PC-9 (cell line): ENCODE data around the gene KCNQ5. TPM values are rescaled to one million over a fixed set of nuclear protein-coding genes. Genes with fewer than 3 reads are reported as not detected.

Experiments used
- BruUV-seq: library from RNA; stranded (reverse); fragments of 400-500 nt; replicated peaks from 2 replicates; lab custom pipeline; 2021; lab: Mats Ljungman, UMichigan
- CTCF ChIA-PET: fragments of 300-600 bp; sonication (Branson Sonifier 250); formaldehyde crosslinking; loops from one replicate; lab custom pipeline; 2022; ENCODE audit warnings: antibody characterized with exemption; lab: Charles Lee
- POLR2A ChIA-PET: fragments of 300-600 bp; sonication (Branson Sonifier 250); formaldehyde crosslinking; loops from one replicate; lab custom pipeline; 2022; ENCODE audit warnings: antibody characterized with exemption; ENCODE audit not compliant: unreplicated experiment; lab: Charles Lee
- DNase-seq, 2 experiments: peaks; one replicate each; pipeline versions ENCODE4 v3.0.0 to v3.0.0-alpha.2; 2015 to 2022; ENCODE audit warnings: mixed read lengths in 1 of 2
- H2AFZ ChIP-seq: fragments of 200-600 bp; sonication (generic); 2 replicates; pipeline ENCODE4 v1.8.1; 2017; ENCODE audit warnings: antibody characterized with exemption
- H3F3A ChIP-seq: fragments of 200-600 bp; sonication (generic); 2 replicates; pipeline ENCODE4 v1.8.1; 2017; ENCODE audit warnings: antibody characterized with exemption, mild to moderate bottlenecking, low read depth; ENCODE audit not compliant: insufficient read depth
- H3K27ac ChIP-seq: fragments of 200-600 bp; sonication (generic); 2 replicates; pipeline ENCODE4 v1.6.1; 2016; ENCODE audit warnings: mixed run types
- H3K27me3 ChIP-seq: fragments of 200-600 bp; sonication (generic); 2 replicates; pipeline ENCODE4 v1.6.1; 2016; ENCODE audit warnings: low read depth, mixed run types; ENCODE audit not compliant: insufficient read depth
- H3K36me3 ChIP-seq: fragments of 200-600 bp; sonication (generic); 2 replicates; pipeline ENCODE4 v1.6.1; 2016; ENCODE audit warnings: low read depth, mixed run types
- H3K4me1 ChIP-seq: fragments of 200-600 bp; sonication (generic); replicated peaks from 2 replicates; pipeline ENCODE4 v1.6.1; 2016; ENCODE audit warnings: mixed run types; ENCODE audit not compliant: insufficient read depth
- H3K4me2 ChIP-seq: fragments of 200-600 bp; sonication (generic); 2 replicates; pipeline ENCODE4 v1.6.1; 2017; ENCODE audit warnings: mixed run types
- H3K4me3 ChIP-seq: fragments of 200-600 bp; sonication (generic); 2 replicates; pipeline ENCODE4 v1.6.1; 2016; ENCODE audit warnings: mixed run types
- H3K79me2 ChIP-seq: fragments of 200-600 bp; sonication (generic); 2 replicates; pipeline ENCODE4 v1.6.1; 2017; ENCODE audit warnings: low read depth, mixed run types
- H3K9me2 ChIP-seq: fragments of 200-600 bp; sonication (generic); 2 replicates; pipeline ENCODE4 v1.8.1; 2017; ENCODE audit warnings: mild to moderate bottlenecking; ENCODE audit not compliant: insufficient read depth
- H3K9me3 ChIP-seq: fragments of 200-600 bp; sonication (generic); 2 replicates; pipeline ENCODE4 v1.8.1; 2016; ENCODE audit warnings: low read depth; ENCODE audit not compliant: insufficient read depth
- H4K20me1 ChIP-seq: fragments of 200-600 bp; sonication (generic); 2 replicates; pipeline ENCODE4 v1.8.1; 2017; ENCODE audit not compliant: insufficient read depth
- EZH2 ChIP-seq: fragments of 200-600 bp; sonication (generic); IDR thresholded peaks from 2 replicates; pipeline ENCODE4 v1.8.0; 2017; ENCODE audit warnings: antibody characterized with exemption, low read depth
- intact Hi-C: fragments of 100-400 bp; cut with micrococcal nuclease; formaldehyde crosslinking; loops from one replicate; pipeline ENCODE4 v1.10.0; 2022; ENCODE audit not compliant: unreplicated experiment
- total RNA-seq: library from RNA; stranded (reverse); gene quantifications from 2 replicates; pipeline ENCODE4 v1.2.3, GENCODE V29; 2021
- TF ChIP-seq, protein P1 (sequence below): fragments of 200-600 bp; sonication (generic); conservative IDR thresholded peaks from 2 replicates; pipeline ENCODE4 v1.6.1; 2017; ENCODE audit warnings: mixed run types, antibody characterized with exemption, mild to moderate bottlenecking, moderate library complexity

Gene KCNQ5
- total RNA-seq, 1 experiment from 2014 or later: 0.20 TPM

DNA sequence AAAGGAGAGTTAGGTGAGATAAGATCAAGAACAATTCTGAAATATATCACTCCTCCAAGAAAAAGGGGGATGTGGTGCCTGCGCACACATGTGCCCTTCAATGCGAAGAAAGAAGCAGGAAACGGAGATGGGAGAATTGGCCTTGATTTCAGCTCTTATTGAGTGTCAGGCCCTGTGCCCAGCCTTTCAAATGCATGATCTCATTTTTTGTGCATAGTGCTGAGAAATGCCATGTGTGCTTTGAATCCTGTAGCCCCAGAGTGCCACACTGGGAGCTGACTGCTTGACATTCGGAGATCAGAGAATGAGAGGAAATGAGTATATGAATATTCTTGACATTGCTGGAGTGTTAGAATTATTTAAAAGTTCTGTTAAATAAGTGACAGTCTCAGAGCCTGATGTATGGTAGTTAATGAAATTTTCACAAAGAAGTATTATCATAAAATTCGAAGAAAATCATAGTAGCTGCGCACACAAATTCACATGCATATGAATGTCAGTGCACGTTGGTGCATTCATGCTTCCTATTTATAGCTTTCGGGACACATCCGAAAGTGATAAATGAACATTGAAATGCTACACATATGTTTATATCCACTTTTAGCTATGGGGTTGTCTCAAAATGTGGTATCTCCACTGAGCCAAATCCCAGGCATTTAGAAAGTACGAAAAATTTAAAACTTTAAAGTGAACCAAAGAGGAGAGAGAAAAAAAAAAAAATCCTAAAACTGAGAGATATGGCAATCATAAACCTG, 172.0 kb downstream of the KCNQ5 start:
- TF ChIP-seq EZH2: no peak
- TF ChIP-seq, protein P1, sequence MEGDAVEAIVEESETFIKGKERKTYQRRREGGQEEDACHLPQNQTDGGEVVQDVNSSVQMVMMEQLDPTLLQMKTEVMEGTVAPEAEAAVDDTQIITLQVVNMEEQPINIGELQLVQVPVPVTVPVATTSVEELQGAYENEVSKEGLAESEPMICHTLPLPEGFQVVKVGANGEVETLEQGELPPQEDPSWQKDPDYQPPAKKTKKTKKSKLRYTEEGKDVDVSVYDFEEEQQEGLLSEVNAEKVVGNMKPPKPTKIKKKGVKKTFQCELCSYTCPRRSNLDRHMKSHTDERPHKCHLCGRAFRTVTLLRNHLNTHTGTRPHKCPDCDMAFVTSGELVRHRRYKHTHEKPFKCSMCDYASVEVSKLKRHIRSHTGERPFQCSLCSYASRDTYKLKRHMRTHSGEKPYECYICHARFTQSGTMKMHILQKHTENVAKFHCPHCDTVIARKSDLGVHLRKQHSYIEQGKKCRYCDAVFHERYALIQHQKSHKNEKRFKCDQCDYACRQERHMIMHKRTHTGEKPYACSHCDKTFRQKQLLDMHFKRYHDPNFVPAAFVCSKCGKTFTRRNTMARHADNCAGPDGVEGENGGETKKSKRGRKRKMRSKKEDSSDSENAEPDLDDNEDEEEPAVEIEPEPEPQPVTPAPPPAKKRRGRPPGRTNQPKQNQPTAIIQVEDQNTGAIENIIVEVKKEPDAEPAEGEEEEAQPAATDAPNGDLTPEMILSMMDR: no peak

DNA sequence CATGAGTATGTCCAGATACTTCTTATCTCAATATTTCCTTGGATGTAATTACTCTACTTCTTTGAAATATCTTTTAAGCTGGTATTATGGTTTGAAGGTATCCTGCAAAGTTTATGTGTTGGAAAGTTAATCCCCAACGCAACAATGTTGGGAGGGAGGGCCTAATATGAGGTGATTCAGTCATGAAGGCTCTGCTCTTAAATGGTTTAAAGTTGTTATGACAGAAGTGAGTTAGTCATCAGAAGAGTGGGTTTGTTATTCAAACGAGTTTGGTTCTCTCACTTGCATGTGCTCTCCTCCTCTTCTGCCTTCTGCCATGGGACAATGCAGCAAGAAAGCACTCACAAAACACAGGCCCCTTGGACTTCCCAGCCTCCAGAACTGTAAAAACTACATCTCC, 176.3 kb downstream of the KCNQ5 start:
- no peak for TF ChIP-seq EZH2
- TF ChIP-seq, protein P1: no peak
- no peaks in the 10 kb centered on the region for H3K4me1 ChIP-seq
- POLR2A ChIA-PET: no interaction called here
- no peaks in the 10 kb centered on the region; the same call in 1 of the 2 replicates for H3K9me2 ChIP-seq
- H3K27ac ChIP-seq: no peak overlapping the region
- no peaks in the 10 kb centered on the region for H3K27me3 ChIP-seq
- no peaks in the 10 kb centered on the region for H4K20me1 ChIP-seq
- no peak overlapping the region for H2AFZ ChIP-seq
- H3K79me2 ChIP-seq: no peaks in the 10 kb centered on the region
- H3K9me3 ChIP-seq: no peaks in the 10 kb centered on the region
- no peaks in the 10 kb centered on the region for H3K36me3 ChIP-seq
- intact Hi-C loops: no loop called here
- DNase-seq: no peak
- H3K4me3 ChIP-seq: no peak overlapping the region
- CTCF ChIA-PET: no interaction called here
- no peaks in the 10 kb centered on the region for H3F3A ChIP-seq
- no TSS peak for BruUV-seq
- H3K4me2 ChIP-seq: no peak overlapping the region

More for the DNA sequence above, 172.0 kb downstream of the KCNQ5 start:
- Histone ChIP-seq H3K4me2 (no peak overlapping the region), H4K20me1 (no peaks in the 10 kb centered on the region), H3K27ac (no peak overlapping the region), H3K79me2 (no peaks in the 10 kb centered on the region), H3K9me3 (no peaks in the 10 kb centered on the region), H3K27me3 (no peaks in the 10 kb centered on the region), H3K9me2 (no peaks in the 10 kb centered on the region), H3K4me1 (no peaks in the 10 kb centered on the region), H3K4me3 (no peak overlapping the region), H3F3A (no peaks in the 10 kb centered on the region), H2AFZ (no peak overlapping the region), H3K36me3 (no peaks in the 10 kb centered on the region)
- intact Hi-C loops: no loop called here
- POLR2A ChIA-PET: no interaction called here
- BruUV-seq: no TSS peak
- CTCF ChIA-PET: no interaction called here
- no peak for DNase-seq

DNA sequence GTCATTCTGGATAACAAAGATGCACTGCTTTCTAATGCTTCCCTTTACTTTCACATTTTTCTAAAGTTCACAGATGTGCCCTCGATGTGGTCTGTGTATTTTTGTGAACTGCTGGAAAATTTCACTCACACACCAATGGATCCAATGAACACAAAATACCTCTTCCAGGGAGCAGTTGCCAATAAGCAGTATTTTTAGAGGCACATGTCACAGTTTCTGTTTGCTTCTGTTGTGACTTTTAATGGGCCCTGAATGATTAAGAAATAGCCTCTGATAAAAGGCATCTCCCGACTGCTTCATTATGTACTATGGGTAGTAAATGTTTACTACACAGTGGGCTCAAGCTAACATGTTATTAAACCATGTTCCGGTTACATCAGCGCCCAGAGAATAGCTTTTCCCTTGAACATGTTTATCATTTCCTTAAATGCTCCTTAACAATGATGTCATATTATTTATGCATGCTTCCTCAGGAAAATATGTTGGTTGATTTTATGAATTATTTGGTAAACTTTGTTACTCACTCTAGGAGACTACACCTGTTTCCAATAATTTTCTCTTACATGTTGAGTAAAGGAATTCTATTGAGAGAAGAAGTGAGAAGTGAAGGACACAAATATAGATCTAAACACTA, 188.0 kb downstream of the KCNQ5 start:
- POLR2A ChIA-PET: no interaction called here

More for the DNA sequence above, 188.0 kb downstream of the KCNQ5 start:
- H3K79me2 ChIP-seq: no peaks in the 10 kb centered on the region
- no peak for DNase-seq
- BruUV-seq: no TSS peak
- H3K9me3 ChIP-seq: no peaks in the 10 kb centered on the region
- CTCF ChIA-PET: no interaction called here
- TF ChIP-seq EZH2: no peak
- TF ChIP-seq, protein P1: no peak
- intact Hi-C loops: no loop called here
- H3K4me2 ChIP-seq: no peak overlapping the region
- no peaks in the 10 kb centered on the region for H3F3A ChIP-seq
- no peaks in the 10 kb centered on the region for H4K20me1 ChIP-seq
- H3K27ac ChIP-seq: no peak overlapping the region
- H3K4me3 ChIP-seq: no peak overlapping the region
- H3K27me3 ChIP-seq: no peaks in the 10 kb centered on the region
- H3K36me3 ChIP-seq: no peaks in the 10 kb centered on the region
- no peaks in the 10 kb centered on the region for H3K9me2 ChIP-seq
- H3K4me1 ChIP-seq: no peaks in the 10 kb centered on the region
- H2AFZ ChIP-seq: no peak overlapping the region
